GM12878 (cell line): Measurements from ENCODE around the gene UQCRC1. TPM values are rescaled to one million over a fixed set of nuclear protein-coding genes. Genes with fewer than 3 reads are reported as not detected.
A peak's percentile ranks its signal among the peaks of the same experiment; 100 is the strongest.

Experiments used
- CBX3 ChIP-seq: fragments of 200-600 bp; sonication (generic); IDR thresholded peaks from 2 replicates; pipeline ENCODE4 v1.6.1; 2016; ENCODE audit warnings: low read depth, borderline replicate concordance
- CBX5 ChIP-seq: sonication (generic); IDR thresholded peaks from 2 replicates; pipeline ENCODE4 v1.6.1; 2016; ENCODE audit warnings: low read depth, moderate library complexity, mild to moderate bottlenecking, inconsistent platforms
- FOXM1 ChIP-seq: IDR thresholded peaks from 2 replicates; pipeline ENCODE4 v1.6.1; 2012; ENCODE audit warnings: low read depth, mild to moderate bottlenecking, inconsistent platforms, low read length, moderate library complexity
- HCFC1 ChIP-seq: fragments of 150-350 bp; IDR thresholded peaks from 2 replicates; pipeline ENCODE4 v1.6.1; 2014; ENCODE audit warnings: low read length
- MTA3 ChIP-seq: IDR thresholded peaks from 2 replicates; pipeline ENCODE4 v1.6.1; 2012; ENCODE audit warnings: low read length, inconsistent platforms, borderline replicate concordance
- MYC ChIP-seq: IDR thresholded peaks from 2 replicates; pipeline ENCODE4 v1.6.1; 2011; ENCODE audit warnings: mild to moderate bottlenecking, low read length, moderate library complexity, inconsistent platforms; ENCODE audit not compliant: insufficient read depth, insufficient replicate concordance, insufficient read length, severe bottlenecking
- NFYA ChIP-seq: IDR thresholded peaks from 2 replicates; pipeline ENCODE4 v1.6.1; 2011; ENCODE audit warnings: low read depth, mild to moderate bottlenecking, low read length, improper control_type of control experiment, borderline replicate concordance
- PAX5 ChIP-seq: IDR thresholded peaks from 2 replicates; pipeline ENCODE4 v1.6.1; 2011; ENCODE audit warnings: low read depth, low read length, borderline replicate concordance
- PML ChIP-seq: IDR thresholded peaks from 2 replicates; pipeline ENCODE4 v1.6.1; 2012; ENCODE audit warnings: low read length, inconsistent platforms
- POLR2A ChIP-seq: IDR thresholded peaks from 2 replicates; pipeline ENCODE4 v1.6.1; 2011; ENCODE audit warnings: low read depth, mild to moderate bottlenecking, low read length
- RAD21 ChIP-seq: IDR thresholded peaks from 2 replicates; pipeline ENCODE4 v1.6.1; 2011; ENCODE audit warnings: mild to moderate bottlenecking, low read depth, low read length, moderate library complexity; ENCODE audit not compliant: insufficient read depth
- SP1 ChIP-seq: IDR thresholded peaks from one replicate; pipeline ENCODE4 v1.6.1; 2011; ENCODE audit warnings: low read depth, low read length
- SUZ12 ChIP-seq: fragments of 200-600 bp; sonication (generic); IDR thresholded peaks from one replicate; pipeline ENCODE4 v1.6.1; 2018; ENCODE audit warnings: antibody characterized with exemption, mild to moderate bottlenecking; ENCODE audit not compliant: unreplicated experiment
- YBX1 ChIP-seq: fragments of 450-650 bp; IDR thresholded peaks from 2 replicates; pipeline ENCODE4 v1.6.1; 2016; ENCODE audit warnings: antibody characterized with exemption
- ZNF207 ChIP-seq: fragments of 450-650 bp; IDR thresholded peaks from 2 replicates; pipeline ENCODE4 v1.6.1; 2014; ENCODE audit warnings: antibody characterized with exemption, mild to moderate bottlenecking, borderline replicate concordance
- ZNF274 ChIP-seq: IDR thresholded peaks from one replicate; pipeline ENCODE4 v1.8.0; 2011; ENCODE audit not compliant: insufficient read length, insufficient read depth
- polyA plus RNA-seq, 11 experiments: library from polyadenylated mRNA; depleted of rRNA in 4 of 11; unstranded in 6 of 11; stranded (reverse) in 5 of 11; fragments of >200 nt; fragmentation: Nextera tagmentation in 4 of 11; fragmentation: Illumina TruSeq in 1 of 11; extraction: Ambion mirVana in 4 of 11; extraction: Trizol in 1 of 11; gene quantifications; 1 replicate in 1 of 11; 2 replicates in 10 of 11; pipeline versions ENCODE4 v1.2.1 to v1.2.3, GENCODE V29; 2011 to 2016; ENCODE audit warnings: inconsistent platforms in 2 of 11, missing spikeins in 2 of 11, low read depth in 1 of 11
- total RNA-seq, 4 experiments: library from RNA; depleted of rRNA in 3 of 4; stranded (reverse); fragments of >200 nt in 3 of 4; fragmentation: Illumina TruSeq in 1 of 4; extraction: Trizol in 1 of 4; gene quantifications; 2 replicates each; pipeline versions ENCODE4 v1.2.1 to v1.2.3, GENCODE V29; 2013 to 2021
- TF ChIP-seq, protein P1 (sequence below): IDR thresholded peaks from 2 replicates; pipeline ENCODE4 v1.6.1; 2012; ENCODE audit warnings: low read depth, low read length, improper control_type of control experiment
- TF ChIP-seq, protein P2 (sequence below): fragments of 450-650 bp; IDR thresholded peaks from 2 replicates; pipeline ENCODE4 v1.6.1; 2017; ENCODE audit warnings: antibody characterized with exemption, mild to moderate bottlenecking, moderate library complexity
- TF ChIP-seq, protein P3 (sequence below): fragments of 450-650 bp; IDR thresholded peaks from 2 replicates; pipeline ENCODE4 v1.6.1; 2017; ENCODE audit warnings: borderline replicate concordance
- TF ChIP-seq, protein P4 (sequence below): IDR thresholded peaks from 2 replicates; pipeline ENCODE4 v1.6.1; 2011; ENCODE audit warnings: borderline replicate concordance, low read depth, mild to moderate bottlenecking, moderate library complexity, low read length; ENCODE audit not compliant: insufficient read depth, poor library complexity, severe bottlenecking
- TF ChIP-seq, protein P5 (sequence below): fragments of 450-650 bp; IDR thresholded peaks from 2 replicates; pipeline ENCODE4 v1.6.1; 2017; ENCODE audit warnings: mild to moderate bottlenecking

Gene UQCRC1
- total and polyA plus RNA-seq, 10 of the 15 experiments (the other 5 are each of a cell fraction or from before 2014, with no cell fraction given): 116 to 426 (median 228) TPM

DNA sequence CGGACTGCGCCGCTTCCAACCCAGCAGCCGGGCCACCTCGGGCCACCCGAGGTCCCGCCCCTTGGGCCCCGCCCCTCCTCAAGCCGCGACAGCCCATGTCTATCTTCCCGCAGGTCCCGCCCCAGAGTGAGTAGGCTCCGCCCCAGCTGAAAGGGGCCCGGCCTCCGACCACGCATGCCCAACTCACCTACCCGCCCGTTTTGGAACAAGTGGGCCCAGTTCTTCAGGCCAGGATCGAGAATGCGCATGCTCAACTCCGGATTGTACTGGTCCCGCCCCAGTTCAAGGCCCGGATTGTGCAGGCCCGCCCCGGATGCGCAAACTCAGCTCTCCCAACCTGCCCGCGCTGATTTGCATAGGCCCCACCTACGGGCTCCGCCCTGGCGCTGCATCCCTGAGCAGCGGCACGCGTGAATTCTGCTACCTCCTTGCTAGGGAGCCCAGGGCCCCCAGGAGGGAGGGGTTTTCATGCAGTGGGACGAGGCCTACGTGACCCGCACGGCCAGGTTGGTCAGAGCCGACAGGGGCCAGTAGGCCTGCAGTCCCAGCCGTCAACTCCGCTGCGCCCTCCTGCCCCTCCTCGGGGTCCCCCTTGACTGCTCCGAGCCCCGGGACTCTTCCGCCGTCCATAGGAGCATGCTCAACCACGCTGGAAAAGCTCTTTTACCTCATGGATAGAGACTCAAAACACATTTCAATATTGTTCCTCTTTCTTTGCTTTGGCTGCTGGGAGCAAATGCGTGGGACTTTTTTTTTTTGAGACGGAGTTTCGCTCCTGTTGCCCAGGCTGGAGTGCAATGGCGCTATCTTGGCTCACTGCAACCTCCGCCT, 52.4 kb downstream of the UQCRC1 start, which contains the start of gene PFKFB4 (continued):
- TF ChIP-seq MYC (peak; percentile 70), FOXM1 (no peak), YBX1 (no peak), POLR2A (peak; percentile 77), MTA3 (no peak), ZNF274 (no peak), PML (no peak), RAD21 (no peak), NFYA (no peak), CBX5 (no peak), ZNF207 (0 out of 2 replicates have a peak, but pooled peaks have one; percentile 43), HCFC1 (no peak), SP1 (peak; percentile 61), CBX3 (no peak), SUZ12 (no peak), PAX5 (no peak; the same call in 1 of the 2 replicates)
- TF ChIP-seq, protein P1, sequence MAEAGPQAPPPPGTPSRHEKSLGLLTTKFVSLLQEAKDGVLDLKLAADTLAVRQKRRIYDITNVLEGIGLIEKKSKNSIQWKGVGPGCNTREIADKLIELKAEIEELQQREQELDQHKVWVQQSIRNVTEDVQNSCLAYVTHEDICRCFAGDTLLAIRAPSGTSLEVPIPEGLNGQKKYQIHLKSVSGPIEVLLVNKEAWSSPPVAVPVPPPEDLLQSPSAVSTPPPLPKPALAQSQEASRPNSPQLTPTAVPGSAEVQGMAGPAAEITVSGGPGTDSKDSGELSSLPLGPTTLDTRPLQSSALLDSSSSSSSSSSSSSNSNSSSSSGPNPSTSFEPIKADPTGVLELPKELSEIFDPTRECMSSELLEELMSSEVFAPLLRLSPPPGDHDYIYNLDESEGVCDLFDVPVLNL: no peak; the same call in 1 of the 2 replicates
- TF ChIP-seq, protein P2, sequence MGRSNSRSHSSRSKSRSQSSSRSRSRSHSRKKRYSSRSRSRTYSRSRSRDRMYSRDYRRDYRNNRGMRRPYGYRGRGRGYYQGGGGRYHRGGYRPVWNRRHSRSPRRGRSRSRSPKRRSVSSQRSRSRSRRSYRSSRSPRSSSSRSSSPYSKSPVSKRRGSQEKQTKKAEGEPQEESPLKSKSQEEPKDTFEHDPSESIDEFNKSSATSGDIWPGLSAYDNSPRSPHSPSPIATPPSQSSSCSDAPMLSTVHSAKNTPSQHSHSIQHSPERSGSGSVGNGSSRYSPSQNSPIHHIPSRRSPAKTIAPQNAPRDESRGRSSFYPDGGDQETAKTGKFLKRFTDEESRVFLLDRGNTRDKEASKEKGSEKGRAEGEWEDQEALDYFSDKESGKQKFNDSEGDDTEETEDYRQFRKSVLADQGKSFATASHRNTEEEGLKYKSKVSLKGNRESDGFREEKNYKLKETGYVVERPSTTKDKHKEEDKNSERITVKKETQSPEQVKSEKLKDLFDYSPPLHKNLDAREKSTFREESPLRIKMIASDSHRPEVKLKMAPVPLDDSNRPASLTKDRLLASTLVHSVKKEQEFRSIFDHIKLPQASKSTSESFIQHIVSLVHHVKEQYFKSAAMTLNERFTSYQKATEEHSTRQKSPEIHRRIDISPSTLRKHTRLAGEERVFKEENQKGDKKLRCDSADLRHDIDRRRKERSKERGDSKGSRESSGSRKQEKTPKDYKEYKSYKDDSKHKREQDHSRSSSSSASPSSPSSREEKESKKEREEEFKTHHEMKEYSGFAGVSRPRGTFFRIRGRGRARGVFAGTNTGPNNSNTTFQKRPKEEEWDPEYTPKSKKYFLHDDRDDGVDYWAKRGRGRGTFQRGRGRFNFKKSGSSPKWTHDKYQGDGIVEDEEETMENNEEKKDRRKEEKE: no peak
- TF ChIP-seq, protein P3, sequence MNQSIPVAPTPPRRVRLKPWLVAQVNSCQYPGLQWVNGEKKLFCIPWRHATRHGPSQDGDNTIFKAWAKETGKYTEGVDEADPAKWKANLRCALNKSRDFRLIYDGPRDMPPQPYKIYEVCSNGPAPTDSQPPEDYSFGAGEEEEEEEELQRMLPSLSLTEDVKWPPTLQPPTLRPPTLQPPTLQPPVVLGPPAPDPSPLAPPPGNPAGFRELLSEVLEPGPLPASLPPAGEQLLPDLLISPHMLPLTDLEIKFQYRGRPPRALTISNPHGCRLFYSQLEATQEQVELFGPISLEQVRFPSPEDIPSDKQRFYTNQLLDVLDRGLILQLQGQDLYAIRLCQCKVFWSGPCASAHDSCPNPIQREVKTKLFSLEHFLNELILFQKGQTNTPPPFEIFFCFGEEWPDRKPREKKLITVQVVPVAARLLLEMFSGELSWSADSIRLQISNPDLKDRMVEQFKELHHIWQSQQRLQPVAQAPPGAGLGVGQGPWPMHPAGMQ: no peak
- TF ChIP-seq, protein P4, sequence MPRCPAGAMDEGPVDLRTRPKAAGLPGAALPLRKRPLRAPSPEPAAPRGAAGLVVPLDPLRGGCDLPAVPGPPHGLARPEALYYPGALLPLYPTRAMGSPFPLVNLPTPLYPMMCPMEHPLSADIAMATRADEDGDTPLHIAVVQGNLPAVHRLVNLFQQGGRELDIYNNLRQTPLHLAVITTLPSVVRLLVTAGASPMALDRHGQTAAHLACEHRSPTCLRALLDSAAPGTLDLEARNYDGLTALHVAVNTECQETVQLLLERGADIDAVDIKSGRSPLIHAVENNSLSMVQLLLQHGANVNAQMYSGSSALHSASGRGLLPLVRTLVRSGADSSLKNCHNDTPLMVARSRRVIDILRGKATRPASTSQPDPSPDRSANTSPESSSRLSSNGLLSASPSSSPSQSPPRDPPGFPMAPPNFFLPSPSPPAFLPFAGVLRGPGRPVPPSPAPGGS: no peak
- TF ChIP-seq, protein P5, sequence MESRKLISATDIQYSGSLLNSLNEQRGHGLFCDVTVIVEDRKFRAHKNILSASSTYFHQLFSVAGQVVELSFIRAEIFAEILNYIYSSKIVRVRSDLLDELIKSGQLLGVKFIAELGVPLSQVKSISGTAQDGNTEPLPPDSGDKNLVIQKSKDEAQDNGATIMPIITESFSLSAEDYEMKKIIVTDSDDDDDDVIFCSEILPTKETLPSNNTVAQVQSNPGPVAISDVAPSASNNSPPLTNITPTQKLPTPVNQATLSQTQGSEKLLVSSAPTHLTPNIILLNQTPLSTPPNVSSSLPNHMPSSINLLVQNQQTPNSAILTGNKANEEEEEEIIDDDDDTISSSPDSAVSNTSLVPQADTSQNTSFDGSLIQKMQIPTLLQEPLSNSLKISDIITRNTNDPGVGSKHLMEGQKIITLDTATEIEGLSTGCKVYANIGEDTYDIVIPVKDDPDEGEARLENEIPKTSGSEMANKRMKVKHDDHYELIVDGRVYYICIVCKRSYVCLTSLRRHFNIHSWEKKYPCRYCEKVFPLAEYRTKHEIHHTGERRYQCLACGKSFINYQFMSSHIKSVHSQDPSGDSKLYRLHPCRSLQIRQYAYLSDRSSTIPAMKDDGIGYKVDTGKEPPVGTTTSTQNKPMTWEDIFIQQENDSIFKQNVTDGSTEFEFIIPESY: no peak
